GM13977 (cell line): ENCODE data around the gene DLG5.

Source experiments
- DNase-seq: peaks from one replicate; pipeline ENCODE4 v3.0.0; 2012; ENCODE audit warnings: low spot score
- CTCF ChIP-seq: IDR thresholded peaks from 2 replicates; pipeline ENCODE4 v1.5.1; 2012; ENCODE audit warnings: mild to moderate bottlenecking, control low read depth; ENCODE audit not compliant: insufficient read depth; ENCODE audit errors: extremely low read depth, missing control alignments
- in situ Hi-C: fragments of 300-500 bp; cut with MboI; formaldehyde crosslinking; loops from one replicate; pipeline ENCODE4 v1.12.0; 2022; ENCODE audit warnings: low sequenced_read_pairs, low pct_unique_long_range_greater_than_20kb, mixed read lengths, inconsistent platforms; ENCODE audit not compliant: unreplicated experiment

Gene DLG5

GRCh38 chr10:77818378-77818777 is 108.2 kb downstream of the DLG5 start:
- in situ Hi-C loops: no loop called here
- no peak for TF ChIP-seq CTCF
- no peak for DNase-seq

GRCh38 chr10:77817541-77817940 is 109.0 kb downstream of the DLG5 start:
- DNase-seq: no peak
- no peak for TF ChIP-seq CTCF
- in situ Hi-C loops: no loop called here

- TF ChIP-seq CTCF: no peak
- DNase-seq: no peak
- in situ Hi-C loops: no loop called here
These were observed 110.2 kb downstream of the DLG5 start for GRCh38 chr10:77816311-77816710.

GRCh38 chr10:77812741-77813140 is 113.8 kb downstream of the DLG5 start:
- no peak for TF ChIP-seq CTCF
- DNase-seq: no peak
- in situ Hi-C loops: no loop called here

- TF ChIP-seq CTCF: no peak
- DNase-seq: no peak
- in situ Hi-C loops: no loop called here
These were observed 114.6 kb downstream of the DLG5 start for GRCh38 chr10:77811831-77812430.

GRCh38 chr10:77810446-77811335 is 115.9 kb downstream of the DLG5 start:
- no peak for DNase-seq
- in situ Hi-C loops: no loop called here
- no peak for TF ChIP-seq CTCF
